ENCODE measurements around the gene PIMREG.

DNA sequence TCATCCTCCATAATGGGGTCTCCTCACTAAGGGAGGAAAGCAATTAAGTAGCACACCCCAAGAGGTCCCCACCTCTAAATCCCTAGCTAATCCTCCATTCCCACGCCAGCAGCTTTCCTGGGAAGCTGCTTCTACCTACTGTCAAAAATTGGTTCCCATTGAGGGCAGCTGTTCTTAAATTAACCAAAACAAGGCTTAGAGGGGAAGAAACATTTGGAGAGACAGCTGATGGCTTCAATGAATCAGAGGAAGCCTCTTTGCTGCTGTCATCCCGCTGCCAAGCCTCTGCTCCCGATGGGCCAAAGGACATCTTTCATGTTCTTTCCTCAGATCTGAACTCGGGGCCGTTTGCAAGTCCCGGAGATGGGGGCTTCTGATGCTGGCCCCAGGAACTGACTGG, 36.0 kb upstream of the PIMREG start:
- TF ChIP-seq, protein P1, sequence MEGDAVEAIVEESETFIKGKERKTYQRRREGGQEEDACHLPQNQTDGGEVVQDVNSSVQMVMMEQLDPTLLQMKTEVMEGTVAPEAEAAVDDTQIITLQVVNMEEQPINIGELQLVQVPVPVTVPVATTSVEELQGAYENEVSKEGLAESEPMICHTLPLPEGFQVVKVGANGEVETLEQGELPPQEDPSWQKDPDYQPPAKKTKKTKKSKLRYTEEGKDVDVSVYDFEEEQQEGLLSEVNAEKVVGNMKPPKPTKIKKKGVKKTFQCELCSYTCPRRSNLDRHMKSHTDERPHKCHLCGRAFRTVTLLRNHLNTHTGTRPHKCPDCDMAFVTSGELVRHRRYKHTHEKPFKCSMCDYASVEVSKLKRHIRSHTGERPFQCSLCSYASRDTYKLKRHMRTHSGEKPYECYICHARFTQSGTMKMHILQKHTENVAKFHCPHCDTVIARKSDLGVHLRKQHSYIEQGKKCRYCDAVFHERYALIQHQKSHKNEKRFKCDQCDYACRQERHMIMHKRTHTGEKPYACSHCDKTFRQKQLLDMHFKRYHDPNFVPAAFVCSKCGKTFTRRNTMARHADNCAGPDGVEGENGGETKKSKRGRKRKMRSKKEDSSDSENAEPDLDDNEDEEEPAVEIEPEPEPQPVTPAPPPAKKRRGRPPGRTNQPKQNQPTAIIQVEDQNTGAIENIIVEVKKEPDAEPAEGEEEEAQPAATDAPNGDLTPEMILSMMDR (IDR thresholded peaks at IDR 0.05; ENCODE audit: borderline replicate concordance, extremely low read depth, low read length, poor library complexity, severe bottlenecking) = no peak
- no peak for TF ChIP-seq EZH2 (IDR thresholded peaks at IDR 0.05; ENCODE audit: borderline replicate concordance, low read depth, low read length, severe bottlenecking)
